Measurements from ENCODE around the gene YPEL1. TPM values are rescaled to one million over a fixed set of nuclear protein-coding genes. Genes with fewer than 3 reads are reported as not detected.
"Not testable (repeated sequence)": the region's sequence is repeated elsewhere in the genome, so short reads cannot be mapped to it uniquely, and the experiment has no call there.

Gene YPEL1
- total RNA-seq, 4 donors from 2014 or later = 2.9 to 9.0 (median 4.6) TPM; not detected in 1

- H3K27ac ChIP-seq = no peak overlapping the region
- in situ Hi-C loops (cut with MboI; ENCODE audit: low pct_ligation_motif_present in 1 of 4, low pct_unique_long_range_greater_than_20kb in 1 of 4, low sequenced_read_pairs in 3 of 4) = loop anchor here in 3 of 4 donors (10.0 to 25.0 kb wide), 3 partner anchors 132 to 226 kb away; no protein-coding TSS in a partner anchor
- H3K9me3 ChIP-seq = no peaks in the 10 kb centered on the region
- intact Hi-C loops (cut with DNase I; ENCODE audit: low total_unique reads) = no loop called here
- 49 to 100% methylated on average over 1 to 4 of the region's 4 CpGs for WGBS, 2 donors (ENCODE audit: low coverage in 1 of 2)
- DNase-seq = no peak
- H3K27me3 ChIP-seq = no peaks in the 10 kb centered on the region
- no peaks in the 10 kb centered on the region for H3K4me1 ChIP-seq
- no peak for TF ChIP-seq POLR2A (IDR thresholded peaks at IDR 0.05)
- H3K4me3 ChIP-seq = no peak overlapping the region
- no peaks in the 10 kb centered on the region for H3K36me3 ChIP-seq
These were observed 16.6 kb downstream of the YPEL1 start for GRCh38 chr22:21719024-21719423.

GRCh38 chr22:21718499-21718898 lies 17.1 kb downstream of the YPEL1 start:
- Histone ChIP-seq H3K4me1 (no peaks in the 10 kb centered on the region), H3K9me3 (no peaks in the 10 kb centered on the region), H3K4me3 (no peak overlapping the region), H3K27ac (no peak overlapping the region), H3K27me3 (no peaks in the 10 kb centered on the region), H3K36me3 (no peaks in the 10 kb centered on the region)
- in situ Hi-C loops (cut with MboI; ENCODE audit: low pct_ligation_motif_present in 1 of 4, low pct_unique_long_range_greater_than_20kb in 1 of 4, low sequenced_read_pairs in 3 of 4) (loop anchor here in 3 of 4 donors (10.0 to 25.0 kb wide), 3 partner anchors 131 to 226 kb away; no protein-coding TSS in a partner anchor), intact Hi-C loops (cut with DNase I; ENCODE audit: low total_unique reads) (no loop called here)
- WGBS, 2 donors (ENCODE audit: low coverage in 1 of 2) = 72% methylated on average over 4 of the region's 4 CpGs; no CpG with 5 or more reads in 1 of the 2 donors
- TF ChIP-seq POLR2AphosphoS5 (IDR thresholded peaks at IDR 0.05) (no peak), POLR2A (IDR thresholded peaks at IDR 0.05) (no peak), EP300 (IDR thresholded peaks at IDR 0.05; ENCODE audit: low read depth) (no peak)
- TF ChIP-seq, protein P1, sequence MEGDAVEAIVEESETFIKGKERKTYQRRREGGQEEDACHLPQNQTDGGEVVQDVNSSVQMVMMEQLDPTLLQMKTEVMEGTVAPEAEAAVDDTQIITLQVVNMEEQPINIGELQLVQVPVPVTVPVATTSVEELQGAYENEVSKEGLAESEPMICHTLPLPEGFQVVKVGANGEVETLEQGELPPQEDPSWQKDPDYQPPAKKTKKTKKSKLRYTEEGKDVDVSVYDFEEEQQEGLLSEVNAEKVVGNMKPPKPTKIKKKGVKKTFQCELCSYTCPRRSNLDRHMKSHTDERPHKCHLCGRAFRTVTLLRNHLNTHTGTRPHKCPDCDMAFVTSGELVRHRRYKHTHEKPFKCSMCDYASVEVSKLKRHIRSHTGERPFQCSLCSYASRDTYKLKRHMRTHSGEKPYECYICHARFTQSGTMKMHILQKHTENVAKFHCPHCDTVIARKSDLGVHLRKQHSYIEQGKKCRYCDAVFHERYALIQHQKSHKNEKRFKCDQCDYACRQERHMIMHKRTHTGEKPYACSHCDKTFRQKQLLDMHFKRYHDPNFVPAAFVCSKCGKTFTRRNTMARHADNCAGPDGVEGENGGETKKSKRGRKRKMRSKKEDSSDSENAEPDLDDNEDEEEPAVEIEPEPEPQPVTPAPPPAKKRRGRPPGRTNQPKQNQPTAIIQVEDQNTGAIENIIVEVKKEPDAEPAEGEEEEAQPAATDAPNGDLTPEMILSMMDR (IDR thresholded peaks at IDR 0.05) = no peak
- DNase-seq = no peak

DNA sequence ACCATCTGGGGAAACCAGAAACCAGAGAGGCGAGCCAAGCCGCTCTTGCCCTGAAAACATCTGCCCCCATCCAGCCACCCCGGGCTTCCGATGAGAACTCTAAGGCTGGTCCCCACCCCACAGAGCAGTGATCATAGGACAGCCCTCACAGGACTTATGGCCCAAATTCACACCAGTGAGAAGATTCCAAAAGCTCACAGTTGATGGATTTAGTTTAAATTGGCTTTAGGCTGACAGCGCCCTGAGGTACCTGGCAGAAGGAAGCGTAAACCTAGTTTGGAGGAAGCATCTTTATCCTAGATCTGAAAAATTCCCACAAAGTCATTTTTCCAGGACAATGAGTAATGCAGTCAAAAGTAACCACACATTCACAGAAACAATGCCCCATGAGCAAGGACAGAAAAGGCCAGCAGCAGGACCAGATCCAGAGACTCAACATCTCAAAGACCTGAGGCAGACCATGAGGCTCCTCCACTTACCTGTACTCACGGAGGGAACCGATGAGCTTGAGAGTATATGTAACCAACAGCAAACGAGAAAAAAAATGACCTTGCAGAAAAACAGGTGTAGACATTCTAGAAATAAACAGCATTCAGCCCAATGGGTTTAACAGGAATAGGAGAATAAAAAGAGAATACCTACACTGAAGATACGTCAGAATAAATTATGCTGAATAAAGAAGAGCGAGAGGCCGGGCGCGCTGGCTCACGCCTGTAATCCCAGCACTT lies 19.0 kb downstream of the YPEL1 start:
- DNase-seq; H3K4me1 ChIP-seq; H3K9me3 ChIP-seq; H3K27ac ChIP-seq; H3K27me3 ChIP-seq; intact Hi-C loops (cut with DNase I; ENCODE audit: low total_unique reads); H3K4me3 ChIP-seq; H3K36me3 ChIP-seq: not testable (repeated sequence)
- in situ Hi-C loops (cut with MboI; ENCODE audit: low pct_ligation_motif_present in 1 of 4, low pct_unique_long_range_greater_than_20kb in 1 of 4, low sequenced_read_pairs in 3 of 4) = loop anchor here in 3 of 4 donors (10.0 to 25.0 kb wide), 3 partner anchors 129 to 228 kb away; no protein-coding TSS in a partner anchor
- 90 to 93% methylated on average over 3 to 15 of the region's 15 CpGs for WGBS, 2 donors (ENCODE audit: low coverage in 1 of 2)

DNA sequence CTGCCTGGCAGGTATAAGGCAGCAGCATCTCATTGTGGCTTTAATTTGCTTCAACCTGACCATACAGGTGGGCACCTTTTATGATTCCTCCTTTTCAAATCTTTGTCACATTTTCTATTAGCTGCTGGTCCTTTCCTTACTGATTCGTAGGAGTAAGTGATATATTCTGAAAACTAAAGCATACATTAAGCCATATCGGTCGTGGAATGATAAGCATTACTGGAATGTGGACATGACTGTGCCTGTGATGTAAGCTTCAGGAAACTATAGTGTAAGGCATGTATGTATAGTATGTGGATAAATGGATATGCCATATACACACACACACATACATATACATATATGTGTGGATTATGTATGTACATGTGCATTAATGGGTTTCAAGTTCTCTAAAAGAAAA lies 20.8 kb downstream of the YPEL1 start:
- in situ Hi-C loops (cut with MboI; ENCODE audit: low pct_ligation_motif_present in 1 of 4, low pct_unique_long_range_greater_than_20kb in 1 of 4, low sequenced_read_pairs in 3 of 4) = loop anchor here (5.0 to 25.0 kb wide), 4 partner anchors 127 to 230 kb away; no protein-coding TSS in a partner anchor
- WGBS, 2 donors (ENCODE audit: low coverage in 1 of 2) = 76 to 78% methylated on average over 3 of the region's 3 CpGs

GRCh38 chr22:21714059-21714770 lies 21.4 kb downstream of the YPEL1 start:
- intact Hi-C loops (cut with DNase I; ENCODE audit: low total_unique reads) = no loop called here

More for the DNA sequence above, 20.8 kb downstream of the YPEL1 start:
- intact Hi-C loops (cut with DNase I; ENCODE audit: low total_unique reads) = no loop called here
- TF ChIP-seq POLR2AphosphoS5 (IDR thresholded peaks at IDR 0.05) = no peak
- no peak for TF ChIP-seq POLR2A (IDR thresholded peaks at IDR 0.05)
- Histone ChIP-seq H3K9me3 (no peaks in the 10 kb centered on the region), H3K4me1 (peaks cover 0 to 7% (median 0%) of the 10 kb centered on the region in 4 donors), H3K36me3 (no peaks in the 10 kb centered on the region), H3K4me3 (no peak overlapping the region), H3K27ac (no peak overlapping the region), H3K27me3 (no peaks in the 10 kb centered on the region)
- no peak for DNase-seq

More at GRCh38 chr22:21714059-21714770, 21.4 kb downstream of the YPEL1 start:
- in situ Hi-C loops (cut with MboI; ENCODE audit: low pct_ligation_motif_present in 1 of 4, low pct_unique_long_range_greater_than_20kb in 1 of 4, low sequenced_read_pairs in 3 of 4) = loop anchor here (5.0 to 25.0 kb wide), 4 partner anchors 127 to 231 kb away; no protein-coding TSS in a partner anchor
- no peak overlapping the region for H3K27ac ChIP-seq
- DNase-seq = no peak
- H3K27me3 ChIP-seq = no peaks in the 10 kb centered on the region
- no peaks in the 10 kb centered on the region for H3K36me3 ChIP-seq
- H3K9me3 ChIP-seq = no peaks in the 10 kb centered on the region
- 88 to 89% methylated on average over 9 to 32 of the region's 32 CpGs for WGBS, 2 donors (ENCODE audit: low coverage in 1 of 2)
- TF ChIP-seq POLR2A (IDR thresholded peaks at IDR 0.05) (no peak), POLR2AphosphoS5 (IDR thresholded peaks at IDR 0.05) (no peak), EP300 (IDR thresholded peaks at IDR 0.05; ENCODE audit: low read depth) (no peak)
- TF ChIP-seq, protein P1 (IDR thresholded peaks at IDR 0.05) = no peak
- no peak overlapping the region for H3K4me3 ChIP-seq
- H3K4me1 ChIP-seq = peaks cover 0 to 7% (median 0%) of the 10 kb centered on the region in 4 donors
